OCI-LY1 (cell line): ENCODE data around the gene NUDT14.

Source experiments
- H2AFZ ChIP-seq: fragments of 200-600 bp; sonication (generic), shearing (Covaris generic); 2 replicates; pipeline ENCODE4 v1.6.0; 2014; ENCODE audit warnings: antibody characterized with exemption, mild to moderate bottlenecking, low read length
- H3F3A ChIP-seq: fragments of 200-600 bp; sonication (generic), shearing (Covaris generic); 2 replicates; pipeline ENCODE4 v1.6.0; 2014; ENCODE audit warnings: mild to moderate bottlenecking, antibody characterized with exemption, low read length, moderate library complexity; ENCODE audit not compliant: insufficient read depth
- H3K27ac ChIP-seq: fragments of 200-600 bp; sonication (generic); 2 replicates; pipeline ENCODE4 v1.5.1; 2014; ENCODE audit warnings: low read length, mixed run types, mild to moderate bottlenecking, low read depth; ENCODE audit not compliant: poor library complexity, severe bottlenecking
- H3K27me3 ChIP-seq: fragments of 200-600 bp; sonication (generic); 2 replicates; pipeline ENCODE4 v1.6.0; 2014; ENCODE audit warnings: antibody characterized with exemption, mild to moderate bottlenecking, low read length, moderate library complexity; ENCODE audit not compliant: insufficient read depth
- H3K36me3 ChIP-seq: fragments of 200-600 bp; sonication (generic); 2 replicates; pipeline ENCODE4 v1.6.1; 2014; ENCODE audit warnings: mild to moderate bottlenecking, antibody characterized with exemption, low read length, moderate library complexity, mixed read lengths; ENCODE audit not compliant: insufficient read depth
- H3K4me1 ChIP-seq: fragments of 200-600 bp; sonication (generic); 2 replicates; pipeline ENCODE4 v1.5.1; 2014; ENCODE audit warnings: mild to moderate bottlenecking, low read length, moderate library complexity; ENCODE audit not compliant: insufficient read depth, severe bottlenecking
- H3K4me2 ChIP-seq: fragments of 200-600 bp; sonication (generic), shearing (Covaris generic); 2 replicates; pipeline ENCODE4 v1.6.1; 2014; ENCODE audit warnings: low read length
- H3K4me3 ChIP-seq: fragments of 200-600 bp; sonication (generic); 2 replicates; pipeline ENCODE4 v1.5.1; 2014; ENCODE audit warnings: low read length, low read depth, mild to moderate bottlenecking, mixed read lengths; ENCODE audit not compliant: poor library complexity, severe bottlenecking
- H3K79me2 ChIP-seq: fragments of 200-600 bp; shearing (Covaris generic); 2 replicates; pipeline ENCODE4 v1.6.1; 2016; ENCODE audit warnings: mixed run types, low read length, mixed read lengths; ENCODE audit not compliant: insufficient read depth
- H3K9ac ChIP-seq: fragments of 200-600 bp; sonication (generic), shearing (Covaris generic); 2 replicates; pipeline ENCODE4 v1.6.1; 2014; ENCODE audit warnings: mild to moderate bottlenecking, low read length, mixed read lengths
- H3K9me2 ChIP-seq: fragments of 200-600 bp; sonication (generic), shearing (Covaris generic); 2 replicates; pipeline ENCODE4 v1.6.1; 2014; ENCODE audit warnings: low read depth, mild to moderate bottlenecking, low read length, mixed read lengths
- H3K9me3 ChIP-seq: fragments of 200-600 bp; shearing (Covaris generic); 2 replicates; pipeline ENCODE4 v1.6.1; 2014; ENCODE audit warnings: low read length, mixed read lengths
- H4K20me1 ChIP-seq: fragments of 200-600 bp; sonication (generic), shearing (Covaris generic); 2 replicates; pipeline ENCODE4 v1.6.0; 2016; ENCODE audit warnings: mild to moderate bottlenecking, low read length; ENCODE audit not compliant: insufficient read depth
- CTCF ChIP-seq: fragments of 200-600 bp; sonication (generic), shearing (Covaris generic); IDR thresholded peaks from 2 replicates; pipeline ENCODE4 v1.5.1; 2017; ENCODE audit warnings: mild to moderate bottlenecking, antibody characterized with exemption, low read length, moderate library complexity, mixed read lengths
- EZH2 ChIP-seq: fragments of 200-600 bp; sonication (generic), shearing (Covaris generic); IDR thresholded peaks from 2 replicates; pipeline ENCODE4 v1.8.0; 2017; ENCODE audit warnings: borderline replicate concordance, mixed run types, mild to moderate bottlenecking, antibody characterized with exemption, low read length, moderate library complexity, mixed read lengths

The NUDT14 gene

GRCh38 chr14:105206873-105207272 lies 25.8 kb upstream of the NUDT14 start:
- TF ChIP-seq CTCF (no peak), EZH2 (no peak)
- H4K20me1 ChIP-seq, result no peaks in the 10 kb centered on the region

GRCh38 chr14:105205673-105206208 lies 24.6 kb upstream of the NUDT14 start:
- no peak overlapping the region for H3K27ac ChIP-seq
- H3K4me1 ChIP-seq, result no peaks in the 10 kb centered on the region
- H3K79me2 ChIP-seq, result no peaks in the 10 kb centered on the region
- no peaks in the 10 kb centered on the region for H3K9me3 ChIP-seq
- 0 out of 2 replicates have a peak, but pooled peaks cover 3% of the 10 kb centered on the region for H3K36me3 ChIP-seq
- no peak overlapping the region for H3K4me3 ChIP-seq
- H3K27me3 ChIP-seq, result no peaks in the 10 kb centered on the region
- TF ChIP-seq EZH2 (no peak), CTCF (no peak)
- H3K9ac ChIP-seq, result no peak overlapping the region
- H3K9me2 ChIP-seq, result no peaks in the 10 kb centered on the region
- H3F3A ChIP-seq, result no peaks in the 10 kb centered on the region
- H2AFZ ChIP-seq, result no peak overlapping the region
- no peak overlapping the region for H3K4me2 ChIP-seq
- no peaks in the 10 kb centered on the region for H4K20me1 ChIP-seq

More at GRCh38 chr14:105206873-105207272, 25.8 kb upstream of the NUDT14 start:
- Histone ChIP-seq H3K4me1 (no peaks in the 10 kb centered on the region), H3K9ac (no peak overlapping the region), H3K27me3 (no peaks in the 10 kb centered on the region), H3K9me2 (no peaks in the 10 kb centered on the region), H3K36me3 (0 out of 2 replicates have a peak, but pooled peaks cover 3% of the 10 kb centered on the region), H3K4me3 (no peak overlapping the region), H3K79me2 (no peaks in the 10 kb centered on the region), H2AFZ (no peak overlapping the region), H3K4me2 (no peak overlapping the region), H3F3A (no peaks in the 10 kb centered on the region), H3K9me3 (no peaks in the 10 kb centered on the region), H3K27ac (no peak overlapping the region)

DNA sequence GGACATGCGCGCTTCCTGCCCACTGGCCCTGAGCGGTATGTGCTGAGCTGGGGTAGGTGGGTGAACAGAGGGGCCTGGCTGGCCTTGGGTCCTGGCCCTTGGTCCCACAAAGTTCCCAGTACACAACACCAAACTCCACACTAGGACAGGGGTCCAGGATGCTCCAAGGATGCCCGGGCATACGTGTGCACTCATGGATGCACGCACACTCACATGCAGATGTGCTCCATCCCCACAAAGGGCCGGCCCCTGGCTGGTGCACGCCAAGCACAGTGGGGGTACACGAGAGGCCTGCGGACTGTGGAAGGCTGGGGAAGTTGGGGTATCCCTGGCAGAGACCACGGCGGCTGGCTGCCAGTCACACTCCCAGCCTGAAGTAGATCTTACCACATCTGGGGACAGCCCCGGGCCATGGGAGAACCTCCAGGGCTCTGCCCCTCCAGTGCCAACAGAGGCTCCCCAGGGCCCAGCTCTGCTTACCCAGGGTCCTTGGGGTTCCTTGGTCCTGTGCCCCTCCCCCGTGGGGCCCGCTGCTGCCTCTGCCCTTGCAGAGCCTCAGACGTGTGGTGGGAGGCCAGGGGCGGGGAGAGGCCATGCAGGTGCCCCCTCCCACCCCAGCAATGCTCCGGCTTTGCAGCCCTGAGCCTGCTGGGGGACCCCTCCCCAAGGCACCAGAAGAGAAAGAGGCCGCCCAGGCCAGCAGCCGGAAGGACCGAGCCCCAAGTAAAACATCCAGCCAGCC lies 24.0 kb upstream of the NUDT14 start:
- H3K27ac ChIP-seq, result no peak overlapping the region
- TF ChIP-seq CTCF (no peak), EZH2 (no peak)
- no peaks in the 10 kb centered on the region for H3K9me2 ChIP-seq
- no peaks in the 10 kb centered on the region for H3K27me3 ChIP-seq
- H3K4me2 ChIP-seq, result no peak overlapping the region
- H2AFZ ChIP-seq, result no peak overlapping the region
- H3K79me2 ChIP-seq, result no peaks in the 10 kb centered on the region
- H3F3A ChIP-seq, result no peaks in the 10 kb centered on the region
- H3K9ac ChIP-seq, result no peak overlapping the region
- H3K9me3 ChIP-seq, result no peaks in the 10 kb centered on the region
- no peaks in the 10 kb centered on the region for H4K20me1 ChIP-seq
- no peaks in the 10 kb centered on the region for H3K4me1 ChIP-seq
- H3K4me3 ChIP-seq, result no peak overlapping the region
- 0 out of 2 replicates have a peak, but pooled peaks cover 3% of the 10 kb centered on the region for H3K36me3 ChIP-seq
